Neural cell (in vitro differentiated cells): ENCODE data around the gene NPEPL1. TPM values are rescaled to one million over a fixed set of nuclear protein-coding genes. Genes with fewer than 3 reads are reported as not detected.

Experiments
- H2AFZ ChIP-seq: fragments of 200-600, 300-800 bp; sonication (generic), shearing (Covaris generic); 2 replicates; pipeline ENCODE4 v1.6.0; 2014; ENCODE audit warnings: low read depth, mild to moderate bottlenecking, antibody characterized with exemption, low read length, moderate library complexity
- H3F3A ChIP-seq: fragments of 200-600 bp; shearing (Covaris generic); 2 replicates; pipeline ENCODE4 v1.6.1; 2016; ENCODE audit warnings: mild to moderate bottlenecking, moderate library complexity, mixed read lengths, antibody characterized with exemption, low read length; ENCODE audit not compliant: insufficient read depth, poor library complexity, severe bottlenecking
- H3K27ac ChIP-seq: fragments of 200-600, 300-800 bp; sonication (generic), shearing (Covaris generic); 2 replicates; pipeline ENCODE4 v1.5.1; 2014; ENCODE audit warnings: mild to moderate bottlenecking, low read length, moderate library complexity
- H3K27me3 ChIP-seq: fragments of 300-800, 200-600 bp; sonication (generic), shearing (Covaris generic); 2 replicates; pipeline ENCODE4 v1.6.0; 2014; ENCODE audit warnings: mild to moderate bottlenecking, low read depth, low read length, moderate library complexity; ENCODE audit not compliant: insufficient read depth
- H3K36me3 ChIP-seq: fragments of 300-800, 200-600 bp; sonication (generic), shearing (Covaris generic); 2 replicates; pipeline ENCODE4 v1.5.1; 2014; ENCODE audit warnings: mild to moderate bottlenecking, antibody characterized with exemption, low read length, moderate library complexity; ENCODE audit not compliant: insufficient read depth
- H3K4me2 ChIP-seq: fragments of 300-800, 200-600 bp; sonication (generic), shearing (Covaris generic); 2 replicates; pipeline ENCODE4 v1.6.0; 2014; ENCODE audit warnings: mild to moderate bottlenecking, low read length
- H3K4me3 ChIP-seq: fragments of 300-800, 200-600 bp; sonication (generic), shearing (Covaris generic); 2 replicates; pipeline ENCODE4 v1.5.1; 2014; ENCODE audit warnings: mild to moderate bottlenecking, low read length, moderate library complexity
- H3K79me2 ChIP-seq: fragments of 200-600 bp; shearing (Covaris generic); replicated peaks from 2 replicates; pipeline ENCODE4 v1.6.0; 2014; ENCODE audit warnings: mild to moderate bottlenecking, low read length, moderate library complexity; ENCODE audit not compliant: insufficient read depth
- H3K9ac ChIP-seq: fragments of 300-800, 200-600 bp; sonication (generic), shearing (Covaris generic); 2 replicates; pipeline ENCODE4 v1.6.1; 2016; ENCODE audit warnings: mild to moderate bottlenecking, low read length, mixed read lengths
- H3K9me2 ChIP-seq: fragments of 200-600 bp; shearing (Covaris generic); 2 replicates; pipeline ENCODE4 v1.6.1; 2016; ENCODE audit warnings: mild to moderate bottlenecking, low read length, mixed read lengths; ENCODE audit not compliant: insufficient read depth
- H3K9me3 ChIP-seq: fragments of 200-600, 300-800 bp; sonication (generic), shearing (Covaris generic); 2 replicates; pipeline ENCODE4 v1.6.1; 2016; ENCODE audit warnings: mild to moderate bottlenecking, mixed run types, low read length, moderate library complexity, mixed read lengths
- H4K20me1 ChIP-seq: fragments of 200-600 bp; shearing (Covaris generic); 2 replicates; pipeline ENCODE4 v1.6.1; 2016; ENCODE audit warnings: mild to moderate bottlenecking, mixed run types; ENCODE audit not compliant: insufficient read depth
- EP300 ChIP-seq: fragments of 450-650 bp; conservative IDR thresholded peaks from 2 replicates; pipeline ENCODE4 v1.6.1; 2014; ENCODE audit warnings: antibody characterized with exemption, mild to moderate bottlenecking, moderate library complexity; ENCODE audit not compliant: poor library complexity, severe bottlenecking
- EZH2 ChIP-seq: fragments of 200-600, 300-800 bp; shearing (Covaris generic), sonication (generic); IDR thresholded peaks from 2 replicates; pipeline ENCODE4 v1.6.1; 2014; ENCODE audit warnings: antibody characterized with exemption, low read length, borderline replicate concordance, mild to moderate bottlenecking; ENCODE audit not compliant: insufficient read depth, poor library complexity, severe bottlenecking
- MXI1 ChIP-seq: fragments of 450-650 bp; conservative IDR thresholded peaks from 2 replicates; pipeline ENCODE4 v1.6.1; 2014; ENCODE audit warnings: antibody characterized with exemption, mild to moderate bottlenecking; ENCODE audit not compliant: poor library complexity, severe bottlenecking
- POLR2AphosphoS5 ChIP-seq: IDR thresholded peaks from 2 replicates; pipeline ENCODE4 v1.6.1; 2012
- RAD21 ChIP-seq: fragments of 450-650 bp; conservative IDR thresholded peaks from 2 replicates; pipeline ENCODE4 v1.6.1; 2014; ENCODE audit warnings: antibody characterized with exemption, mild to moderate bottlenecking, moderate library complexity
- SMC3 ChIP-seq: fragments of 450-650 bp; conservative IDR thresholded peaks from 2 replicates; pipeline ENCODE4 v1.6.1; 2014; ENCODE audit warnings: antibody characterized with exemption, mild to moderate bottlenecking, moderate library complexity; ENCODE audit not compliant: poor library complexity
- TAF1 ChIP-seq: IDR thresholded peaks from 2 replicates; pipeline ENCODE4 v1.6.1; 2012; ENCODE audit warnings: low read depth
- polyA plus RNA-seq: library from polyadenylated mRNA; depleted of rRNA; stranded (reverse); fragments of >200 nt; gene quantifications from 2 replicates; pipeline ENCODE4 v1.2.3, GENCODE V29; 2014
- TF ChIP-seq, protein P1 (sequence below): fragments of 450-650 bp; IDR thresholded peaks from 2 replicates; pipeline ENCODE4 v1.5.1; 2014; ENCODE audit warnings: antibody characterized with exemption, mild to moderate bottlenecking, moderate library complexity; ENCODE audit not compliant: poor library complexity, severe bottlenecking
- TF ChIP-seq, protein P2 (sequence below): IDR thresholded peaks from 2 replicates; pipeline ENCODE4 v1.6.1; 2012; ENCODE audit warnings: borderline replicate concordance

The NPEPL1 gene
- polyA plus RNA-seq, 1 donor from 2014 or later, result 63.4 TPM

GRCh38 chr20:58690396-58691135 lies 2.0 kb upstream of the NPEPL1 start:
- Histone ChIP-seq H3K4me2 (no peak overlapping the region), H3K9ac (no peak overlapping the region), H3K27ac (no peak overlapping the region), H3F3A (no peaks in the 10 kb centered on the region), H3K9me2 (no peaks in the 10 kb centered on the region), H3K9me3 (peaks cover 6% of the 10 kb centered on the region), H3K36me3 (peaks cover 7% of the 10 kb centered on the region), H3K79me2 (no peaks in the 10 kb centered on the region), H2AFZ (no peak overlapping the region), H3K27me3 (no peaks in the 10 kb centered on the region), H3K4me3 (no peak overlapping the region), H4K20me1 (no peaks in the 10 kb centered on the region)
- TF ChIP-seq MXI1 (no peak), TAF1 (no peak), RAD21 (no peak), POLR2AphosphoS5 (no peak), EP300 (no peak), SMC3 (no peak), EZH2 (no peak)
- TF ChIP-seq, protein P1, sequence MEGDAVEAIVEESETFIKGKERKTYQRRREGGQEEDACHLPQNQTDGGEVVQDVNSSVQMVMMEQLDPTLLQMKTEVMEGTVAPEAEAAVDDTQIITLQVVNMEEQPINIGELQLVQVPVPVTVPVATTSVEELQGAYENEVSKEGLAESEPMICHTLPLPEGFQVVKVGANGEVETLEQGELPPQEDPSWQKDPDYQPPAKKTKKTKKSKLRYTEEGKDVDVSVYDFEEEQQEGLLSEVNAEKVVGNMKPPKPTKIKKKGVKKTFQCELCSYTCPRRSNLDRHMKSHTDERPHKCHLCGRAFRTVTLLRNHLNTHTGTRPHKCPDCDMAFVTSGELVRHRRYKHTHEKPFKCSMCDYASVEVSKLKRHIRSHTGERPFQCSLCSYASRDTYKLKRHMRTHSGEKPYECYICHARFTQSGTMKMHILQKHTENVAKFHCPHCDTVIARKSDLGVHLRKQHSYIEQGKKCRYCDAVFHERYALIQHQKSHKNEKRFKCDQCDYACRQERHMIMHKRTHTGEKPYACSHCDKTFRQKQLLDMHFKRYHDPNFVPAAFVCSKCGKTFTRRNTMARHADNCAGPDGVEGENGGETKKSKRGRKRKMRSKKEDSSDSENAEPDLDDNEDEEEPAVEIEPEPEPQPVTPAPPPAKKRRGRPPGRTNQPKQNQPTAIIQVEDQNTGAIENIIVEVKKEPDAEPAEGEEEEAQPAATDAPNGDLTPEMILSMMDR, result no peak
- TF ChIP-seq, protein P2, sequence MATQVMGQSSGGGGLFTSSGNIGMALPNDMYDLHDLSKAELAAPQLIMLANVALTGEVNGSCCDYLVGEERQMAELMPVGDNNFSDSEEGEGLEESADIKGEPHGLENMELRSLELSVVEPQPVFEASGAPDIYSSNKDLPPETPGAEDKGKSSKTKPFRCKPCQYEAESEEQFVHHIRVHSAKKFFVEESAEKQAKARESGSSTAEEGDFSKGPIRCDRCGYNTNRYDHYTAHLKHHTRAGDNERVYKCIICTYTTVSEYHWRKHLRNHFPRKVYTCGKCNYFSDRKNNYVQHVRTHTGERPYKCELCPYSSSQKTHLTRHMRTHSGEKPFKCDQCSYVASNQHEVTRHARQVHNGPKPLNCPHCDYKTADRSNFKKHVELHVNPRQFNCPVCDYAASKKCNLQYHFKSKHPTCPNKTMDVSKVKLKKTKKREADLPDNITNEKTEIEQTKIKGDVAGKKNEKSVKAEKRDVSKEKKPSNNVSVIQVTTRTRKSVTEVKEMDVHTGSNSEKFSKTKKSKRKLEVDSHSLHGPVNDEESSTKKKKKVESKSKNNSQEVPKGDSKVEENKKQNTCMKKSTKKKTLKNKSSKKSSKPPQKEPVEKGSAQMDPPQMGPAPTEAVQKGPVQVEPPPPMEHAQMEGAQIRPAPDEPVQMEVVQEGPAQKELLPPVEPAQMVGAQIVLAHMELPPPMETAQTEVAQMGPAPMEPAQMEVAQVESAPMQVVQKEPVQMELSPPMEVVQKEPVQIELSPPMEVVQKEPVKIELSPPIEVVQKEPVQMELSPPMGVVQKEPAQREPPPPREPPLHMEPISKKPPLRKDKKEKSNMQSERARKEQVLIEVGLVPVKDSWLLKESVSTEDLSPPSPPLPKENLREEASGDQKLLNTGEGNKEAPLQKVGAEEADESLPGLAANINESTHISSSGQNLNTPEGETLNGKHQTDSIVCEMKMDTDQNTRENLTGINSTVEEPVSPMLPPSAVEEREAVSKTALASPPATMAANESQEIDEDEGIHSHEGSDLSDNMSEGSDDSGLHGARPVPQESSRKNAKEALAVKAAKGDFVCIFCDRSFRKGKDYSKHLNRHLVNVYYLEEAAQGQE, result no peak

GRCh38 chr20:58691773-58692578 lies 624 bp upstream of the NPEPL1 start:
- H3K4me3 ChIP-seq, result no peak overlapping the region
- no peaks in the 10 kb centered on the region for H3F3A ChIP-seq
- peaks cover 7% of the 10 kb centered on the region for H3K36me3 ChIP-seq
- no peak overlapping the region for H3K9ac ChIP-seq
- no peak for TF ChIP-seq TAF1
- no peak for TF ChIP-seq EZH2
- TF ChIP-seq EP300, result no peak
- no peaks in the 10 kb centered on the region for H4K20me1 ChIP-seq
- no peak overlapping the region for H3K4me2 ChIP-seq
- no peaks in the 10 kb centered on the region for H3K9me2 ChIP-seq
- H3K9me3 ChIP-seq, result peaks cover 6% of the 10 kb centered on the region
- no peak overlapping the region for H3K27ac ChIP-seq
- no peak overlapping the region for H2AFZ ChIP-seq
- H3K79me2 ChIP-seq, result no peaks in the 10 kb centered on the region
- H3K27me3 ChIP-seq, result no peaks in the 10 kb centered on the region
